ENCODE measurements around the gene CCDC102A.

Gene CCDC102A

GRCh38 chr16:57571098-57571497 is 34.7 kb upstream of the CCDC102A start:
- Histone ChIP-seq H3K9me3 (ENCODE audit: control insufficient read depth, insufficient read depth, low read depth, low read length) (no peaks in the 10 kb centered on the region), H3K36me3 (ENCODE audit: control insufficient read depth in 2 of 2, insufficient read depth in 1 of 2, low read length in 2 of 2) (no peaks in the 10 kb centered on the region), H3K27ac (ENCODE audit: extremely low read depth, low read depth, low read length) (no peak overlapping the region), H3K4me1 (ENCODE audit: control insufficient read depth, insufficient read depth, low read length) (no peaks in the 10 kb centered on the region), H3K4me3 (ENCODE audit: low read depth, low read length) (no peak overlapping the region)
- POLR2A ChIA-PET: no interaction called here
- CTCF ChIA-PET: no interaction called here
- TF ChIP-seq ZNF26 (tag by site-specific recombination; IDR thresholded peaks at IDR 0.05): no peak

- TF ChIP-seq OSR2 (tag by site-specific recombination; IDR thresholded peaks at IDR 0.05) (no peak), ZNF211 (tag by site-specific recombination; IDR thresholded peaks at IDR 0.05; ENCODE audit: low read depth) (no peak), ZNF785 (tag by site-specific recombination; IDR thresholded peaks at IDR 0.05) (no peak), HOXA7 (CRISPR knock-in tag; IDR thresholded peaks at IDR 0.05; ENCODE audit: borderline replicate concordance) (no peak), ZNF404 (tag by site-specific recombination; IDR thresholded peaks at IDR 0.05) (no peak), ZBTB48 (tag by site-specific recombination; IDR thresholded peaks at IDR 0.05) (no peak), ZNF792 (tag by site-specific recombination; IDR thresholded peaks at IDR 0.05) (no peak), REPIN1 (tag by site-specific recombination; IDR thresholded peaks at IDR 0.05; ENCODE audit: low read depth) (no peak)
- Histone ChIP-seq H3K36me3 (ENCODE audit: control insufficient read depth in 2 of 2, insufficient read depth in 1 of 2, low read length in 2 of 2) (no peaks in the 10 kb centered on the region), H3K9me3 (ENCODE audit: control insufficient read depth, insufficient read depth, low read depth, low read length) (no peaks in the 10 kb centered on the region), H3K4me3 (ENCODE audit: low read depth, low read length) (no peak overlapping the region), H3K27ac (ENCODE audit: extremely low read depth, low read depth, low read length) (no peak overlapping the region), H3K4me1 (ENCODE audit: control insufficient read depth, insufficient read depth, low read length) (no peaks in the 10 kb centered on the region)
- ChIA-PET CTCF (no interaction called here), POLR2A (no interaction called here)
Observed at GRCh38 chr16:57570301-57571070, 34.1 kb upstream of the CCDC102A start.

DNA sequence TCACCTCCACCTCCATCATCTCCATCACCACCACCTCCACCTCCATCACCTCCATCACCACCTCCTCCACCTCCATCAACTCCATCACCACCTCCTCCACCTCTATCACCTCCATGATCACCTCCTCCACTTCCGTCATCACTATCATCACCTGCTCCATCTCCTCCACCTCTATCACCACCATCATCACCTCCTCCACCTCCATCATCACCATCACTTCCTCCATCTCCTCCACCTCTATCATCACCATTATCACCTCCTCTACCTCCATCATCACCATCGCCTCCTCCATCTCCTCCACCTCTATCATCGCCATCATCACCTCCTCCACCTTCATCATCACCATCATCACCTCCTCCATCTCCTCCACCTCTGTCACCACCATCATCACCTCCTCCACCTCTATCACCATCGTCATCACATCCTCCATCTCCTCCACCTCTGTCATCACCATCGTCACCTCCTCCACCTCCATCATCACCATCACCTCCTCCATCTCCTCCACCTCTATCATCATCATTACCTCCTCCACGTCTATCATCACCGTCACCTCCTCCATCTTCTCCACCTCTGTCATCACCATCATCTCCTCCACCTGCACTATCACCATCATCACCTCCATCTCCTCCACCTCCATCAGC is 33.1 kb upstream of the CCDC102A start:
- CTCF ChIA-PET: no interaction called here
- POLR2A ChIA-PET: no interaction called here

More for the DNA sequence above, 33.1 kb upstream of the CCDC102A start:
- Histone ChIP-seq H3K4me3 (ENCODE audit: low read depth, low read length) (no peak overlapping the region), H3K9me3 (ENCODE audit: control insufficient read depth, insufficient read depth, low read depth, low read length) (no peaks in the 10 kb centered on the region), H3K36me3 (ENCODE audit: control insufficient read depth in 2 of 2, insufficient read depth in 1 of 2, low read length in 2 of 2) (no peaks in the 10 kb centered on the region), H3K27ac (ENCODE audit: extremely low read depth, low read depth, low read length) (no peak overlapping the region), H3K4me1 (ENCODE audit: control insufficient read depth, insufficient read depth, low read length) (no peaks in the 10 kb centered on the region)
- TF ChIP-seq ZNF366 (tag by site-specific recombination; conservative IDR thresholded peaks at IDR 0.05): 0 out of 2 replicates have a peak, but pooled peaks have one; percentile 29
- peak; percentile 67; the same call in 1 of the 2 replicates for TF ChIP-seq ZNF513 (tag by site-specific recombination; IDR thresholded peaks at IDR 0.05)
- 0 out of 2 replicates have a peak, but pooled peaks have one; percentile 36 for TF ChIP-seq EGR2 (tag by site-specific recombination; IDR thresholded peaks at IDR 0.05; ENCODE audit: low read depth)
- TF ChIP-seq, protein P1, sequence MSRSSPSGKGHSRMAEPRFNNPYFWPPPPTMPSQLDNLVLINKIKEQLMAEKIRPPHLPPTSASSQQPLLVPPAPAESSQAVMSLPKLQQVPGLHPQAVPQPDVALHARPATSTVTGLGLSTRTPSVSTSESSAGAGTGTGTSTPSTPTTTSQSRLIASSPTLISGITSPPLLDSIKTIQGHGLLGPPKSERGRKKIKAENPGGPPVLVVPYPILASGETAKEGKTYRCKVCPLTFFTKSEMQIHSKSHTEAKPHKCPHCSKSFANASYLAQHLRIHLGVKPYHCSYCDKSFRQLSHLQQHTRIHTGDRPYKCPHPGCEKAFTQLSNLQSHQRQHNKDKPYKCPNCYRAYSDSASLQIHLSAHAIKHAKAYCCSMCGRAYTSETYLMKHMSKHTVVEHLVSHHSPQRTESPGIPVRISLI (tag by site-specific recombination; IDR thresholded peaks at IDR 0.05): no peak
- no peak for TF ChIP-seq KLF8 (tag by site-specific recombination; IDR thresholded peaks at IDR 0.05)
- no peak for TF ChIP-seq ZFP41 (tag by site-specific recombination; IDR thresholded peaks at IDR 0.05; ENCODE audit: borderline replicate concordance)
- peak; percentile 93; the same call in 1 of the 2 replicates for TF ChIP-seq ZBTB6 (tag by site-specific recombination; IDR thresholded peaks at IDR 0.05)
- TF ChIP-seq ZBTB20 (tag by site-specific recombination; IDR thresholded peaks at IDR 0.05): no peak

All from HEK293 (cell line).